Measurements from ENCODE around the gene MT3. TPM values are rescaled to one million over a fixed set of nuclear protein-coding genes. Genes with fewer than 3 reads are reported as not detected.

The MT3 gene
- polyA plus RNA-seq, 1 experiment = not detected

- CTCF ChIA-PET = no interaction called here
- H3K27me3 ChIP-seq (ENCODE audit: control insufficient read depth, insufficient read depth, low read length) = peaks cover 21% of the 10 kb centered on the region
- no peak for DNase-seq (ENCODE audit: low read depth, low spot score)
- H3K9me3 ChIP-seq (ENCODE audit: control insufficient read depth, insufficient read depth, low read length) = no peaks in the 10 kb centered on the region
- TF ChIP-seq CTCF (IDR thresholded peaks at IDR 0.05; ENCODE audit: low read depth, low read length) = no peak
- POLR2A ChIA-PET = interaction anchor here (0.7 kb wide), 3 partner anchors 22 to 178 kb away, joined by 4 to 6 read pairs (median 5); partner anchors contain the start of gene MT1X
- no peak overlapping the region for H3K4me3 ChIP-seq (ENCODE audit: low read depth, low read length)
- H3K27ac ChIP-seq (ENCODE audit: low read depth, low read length) = no peak overlapping the region
Measured at GRCh38 chr16:56628486-56629350, 39.4 kb downstream of the MT3 start.

- POLR2A ChIA-PET = no interaction called here
- no peak for TF ChIP-seq CTCF (IDR thresholded peaks at IDR 0.05; ENCODE audit: low read depth, low read length)
- CTCF ChIA-PET = no interaction called here
- no peak for DNase-seq (ENCODE audit: low read depth, low spot score)
- peaks cover 27% of the 10 kb centered on the region for H3K27me3 ChIP-seq (ENCODE audit: control insufficient read depth, insufficient read depth, low read length)
- no peak overlapping the region for H3K4me3 ChIP-seq (ENCODE audit: low read depth, low read length)
- H3K27ac ChIP-seq (ENCODE audit: low read depth, low read length) = no peak overlapping the region
- no peaks in the 10 kb centered on the region for H3K9me3 ChIP-seq (ENCODE audit: control insufficient read depth, insufficient read depth, low read length)
Measured at GRCh38 chr16:56629531-56629930, 40.2 kb downstream of the MT3 start.

- ChIA-PET POLR2A (no interaction called here), CTCF (no interaction called here)
- H3K27me3 ChIP-seq (ENCODE audit: control insufficient read depth, insufficient read depth, low read length) = peaks cover 33% of the 10 kb centered on the region
- no peak overlapping the region for H3K4me3 ChIP-seq (ENCODE audit: low read depth, low read length)
- H3K9me3 ChIP-seq (ENCODE audit: control insufficient read depth, insufficient read depth, low read length) = no peaks in the 10 kb centered on the region
- H3K27ac ChIP-seq (ENCODE audit: low read depth, low read length) = no peak overlapping the region
- no peak for TF ChIP-seq CTCF (IDR thresholded peaks at IDR 0.05; ENCODE audit: low read depth, low read length)
- no peak for DNase-seq (ENCODE audit: low read depth, low spot score)
Measured at GRCh38 chr16:56630134-56630533, 40.8 kb downstream of the MT3 start.

- no peak overlapping the region for H3K27ac ChIP-seq (ENCODE audit: low read depth, low read length)
- CTCF ChIA-PET = no interaction called here
- POLR2A ChIA-PET = interaction anchor here (0.6 kb wide), 1 partner anchor 28 kb away, joined by 3 read pairs; no protein-coding TSS in a partner anchor
- DNase-seq (ENCODE audit: low read depth, low spot score) = no peak
- H3K9me3 ChIP-seq (ENCODE audit: control insufficient read depth, insufficient read depth, low read length) = no peaks in the 10 kb centered on the region
- H3K27me3 ChIP-seq (ENCODE audit: control insufficient read depth, insufficient read depth, low read length) = peaks cover 43% of the 10 kb centered on the region
- no peak for TF ChIP-seq CTCF (IDR thresholded peaks at IDR 0.05; ENCODE audit: low read depth, low read length)
- no peak overlapping the region for H3K4me3 ChIP-seq (ENCODE audit: low read depth, low read length)
Measured at GRCh38 chr16:56631197-56631596, 41.9 kb downstream of the MT3 start.

GRCh38 chr16:56631832-56632155 lies 42.5 kb downstream of the MT3 start:
- no peak for TF ChIP-seq CTCF (IDR thresholded peaks at IDR 0.05; ENCODE audit: low read depth, low read length)
- no peaks in the 10 kb centered on the region for H3K9me3 ChIP-seq (ENCODE audit: control insufficient read depth, insufficient read depth, low read length)
- H3K4me3 ChIP-seq (ENCODE audit: low read depth, low read length) = peak overlapping the region; percentile 32
- peaks cover 49% of the 10 kb centered on the region for H3K27me3 ChIP-seq (ENCODE audit: control insufficient read depth, insufficient read depth, low read length)
- no peak overlapping the region for H3K27ac ChIP-seq (ENCODE audit: low read depth, low read length)
- POLR2A ChIA-PET = no interaction called here
- CTCF ChIA-PET = no interaction called here
- no peak for DNase-seq (ENCODE audit: low read depth, low spot score)

Data from AG04450 (cell line).